ENCODE measurements around the gene ZPBP2. TPM values are rescaled to one million over a fixed set of nuclear protein-coding genes. Genes with fewer than 3 reads are reported as not detected.

The ZPBP2 gene
- total and polyA plus RNA-seq, 2 of the 13 experiments (the other 11 are each of a cell fraction or from before 2014, with no cell fraction given), result not detected

GRCh38 chr17:39926588-39927100, 58.6 kb downstream of the ZPBP2 start (continued):
- TF ChIP-seq TFDP1 (CRISPR knock-in tag; IDR thresholded peaks at IDR 0.05; ENCODE audit: borderline replicate concordance) (no peak), MXI1 (IDR thresholded peaks at IDR 0.05; ENCODE audit: borderline replicate concordance, low read depth, low read length) (peak; percentile 60; the same call in 1 of the 3 replicates), ZNF331 (CRISPR knock-in tag; IDR thresholded peaks at IDR 0.05) (0 out of 2 replicates have a peak, but pooled peaks have one; percentile 40), HNF4G (IDR thresholded peaks at IDR 0.05; ENCODE audit: borderline replicate concordance, low read depth, low read length) (peak; percentile 58; the same call in 1 of the 2 replicates), HNF4G (CRISPR knock-in tag; IDR thresholded peaks at IDR 0.05; ENCODE audit: borderline replicate concordance, low read depth) (peak; percentile 52; the same call in 1 of the 2 replicates), ZNF687 (CRISPR knock-in tag; IDR thresholded peaks at IDR 0.05) (peak; percentile 92), GATA4 (IDR thresholded peaks at IDR 0.05; ENCODE audit: borderline replicate concordance, low read depth) (peak; percentile 56; the same call in 1 of the 2 replicates), TFAP4 (IDR thresholded peaks at IDR 0.05; ENCODE audit: borderline replicate concordance, low read depth) (peak; percentile 99), FOXO4 (CRISPR knock-in tag; conservative IDR thresholded peaks at IDR 0.05) (no peak), LBX2 (CRISPR knock-in tag; IDR thresholded peaks at IDR 0.05; ENCODE audit: borderline replicate concordance) (peak; percentile 6; the same call in 1 of the 2 replicates), NR2F6 (IDR thresholded peaks at IDR 0.05) (peak; percentile 96), NR2F6 (CRISPR knock-in tag; IDR thresholded peaks at IDR 0.05) (peak; percentile 98), U2AF1 (optimal IDR thresholded peaks at IDR 0.05; ENCODE audit: low read depth, low read length) (no peak), ZNF280D (CRISPR knock-in tag; IDR thresholded peaks at IDR 0.05) (0 out of 2 replicates have a peak, but pooled peaks have one; percentile 23), ZKSCAN1 (IDR thresholded peaks at IDR 0.05; ENCODE audit: low read length) (no peak), NR2F2 (IDR thresholded peaks at IDR 0.05; ENCODE audit: borderline replicate concordance, low read depth) (peak; percentile 87), DMAP1 (CRISPR knock-in tag; IDR thresholded peaks at IDR 0.05) (peak; percentile 30; the same call in 1 of the 2 replicates), ZNF232 (CRISPR knock-in tag; IDR thresholded peaks at IDR 0.05; ENCODE audit: borderline replicate concordance) (peak; percentile 12; the same call in 1 of the 2 replicates), ATF7-NPFF (CRISPR knock-in tag; IDR thresholded peaks at IDR 0.05; ENCODE audit: low read depth) (peak; percentile 16; the same call in 1 of the 2 replicates)
